ENCODE data around the gene WDR59.
"Not testable (repeated sequence)": the region's sequence is repeated elsewhere in the genome, so short reads cannot be mapped to it uniquely, and the experiment has no call there.

WDR59 gene

DNA sequence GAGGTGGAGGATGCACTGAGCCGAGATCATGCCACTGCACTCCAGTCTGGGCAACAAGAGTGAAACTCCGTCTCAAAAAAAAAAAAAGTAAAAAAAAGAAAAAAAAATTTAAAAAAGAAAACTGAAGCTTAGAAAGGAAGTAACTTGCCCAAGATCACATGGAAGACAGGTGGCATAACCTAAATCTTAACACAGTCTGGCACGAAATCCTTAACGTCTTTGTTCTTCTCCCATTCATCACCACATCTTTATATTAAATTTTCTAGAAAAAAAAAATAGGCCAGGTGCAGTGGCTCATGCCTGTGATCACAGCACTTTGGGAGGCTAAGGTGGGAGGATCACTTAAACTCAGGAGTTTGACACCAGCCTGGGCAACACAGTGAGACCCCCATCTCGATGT lies 9.3 kb downstream of the WDR59 start:
- no peak for DNase-seq

DNA sequence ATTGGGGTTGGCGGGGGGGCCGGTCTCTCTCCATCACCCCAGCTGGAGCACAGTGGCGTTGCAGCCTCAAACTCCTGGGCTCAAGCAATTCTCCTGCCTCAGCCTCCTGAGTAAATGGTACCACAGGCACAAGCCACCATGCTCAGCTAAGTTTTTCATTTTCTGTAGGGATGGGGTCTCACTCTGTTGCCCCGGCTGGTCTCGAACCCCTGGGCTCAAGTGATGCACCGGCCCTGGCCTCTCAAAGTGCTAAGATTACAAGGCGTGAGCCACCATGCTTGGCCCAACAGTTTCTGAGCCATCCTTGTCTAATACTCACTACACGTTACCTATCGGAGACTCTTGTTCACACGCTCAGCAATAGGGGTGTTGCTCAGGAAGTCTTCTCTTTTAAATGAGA lies 11.6 kb downstream of the WDR59 start:
- no peak for DNase-seq

DNA sequence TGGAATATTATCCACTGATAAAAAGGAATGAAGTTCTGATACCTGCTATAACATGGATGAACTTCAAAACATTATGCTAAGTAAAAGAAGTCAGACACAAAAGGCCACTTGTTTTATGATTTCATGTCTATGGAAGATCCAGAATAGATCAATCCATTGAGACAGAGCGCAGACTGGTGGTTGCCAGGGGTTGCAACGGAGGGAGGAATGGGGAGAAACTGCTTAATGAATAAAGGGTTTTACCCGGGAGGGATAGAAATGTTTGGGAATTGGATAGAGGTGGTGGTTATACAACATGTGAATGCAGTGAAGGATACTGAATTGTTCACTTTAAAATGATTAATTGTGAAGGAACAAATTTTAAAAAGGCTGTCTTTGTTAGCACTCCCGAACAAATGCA lies 30.2 kb downstream of the WDR59 start:
- DNase-seq, result no peak

DNA sequence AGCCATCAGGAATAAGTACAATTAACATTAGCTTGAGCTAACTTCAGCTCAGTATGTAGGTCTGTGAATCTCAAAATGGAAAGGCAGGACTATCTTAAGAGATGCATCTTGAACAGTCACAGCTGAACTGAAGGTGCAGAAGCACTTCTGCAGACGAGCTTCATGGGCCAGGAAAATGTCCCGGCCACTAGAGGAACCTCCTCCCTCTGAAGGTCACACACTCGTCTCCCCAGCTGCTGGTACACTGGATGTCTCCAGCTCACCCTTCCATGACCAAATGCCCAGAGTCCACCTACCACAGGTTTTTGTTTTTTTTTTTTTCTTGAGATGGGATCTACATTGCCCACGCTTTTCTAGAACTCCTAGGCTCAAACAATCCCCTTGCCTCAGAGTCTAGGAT lies 33.2 kb downstream of the WDR59 start:
- DNase-seq, result no peak

DNA sequence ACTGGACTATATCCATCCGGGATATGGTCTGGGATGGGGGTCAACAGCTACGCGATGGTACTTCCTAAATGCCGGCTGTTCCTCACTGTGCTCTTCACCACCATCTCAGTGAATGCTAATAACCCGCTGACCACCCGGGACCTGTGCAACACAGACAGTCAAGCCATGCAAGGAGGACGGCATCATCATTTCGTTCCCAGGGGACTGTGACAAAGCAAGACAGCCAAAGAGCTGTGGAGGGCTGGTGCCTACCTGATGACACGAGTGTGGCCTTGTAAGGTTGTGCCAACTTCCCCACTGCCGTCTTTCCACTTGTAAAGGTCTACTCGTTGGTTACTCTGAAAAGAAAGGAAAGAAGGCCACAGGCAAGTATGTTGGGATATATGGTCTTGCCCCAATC lies 33.7 kb downstream of the WDR59 start:
- no peak for DNase-seq

DNA sequence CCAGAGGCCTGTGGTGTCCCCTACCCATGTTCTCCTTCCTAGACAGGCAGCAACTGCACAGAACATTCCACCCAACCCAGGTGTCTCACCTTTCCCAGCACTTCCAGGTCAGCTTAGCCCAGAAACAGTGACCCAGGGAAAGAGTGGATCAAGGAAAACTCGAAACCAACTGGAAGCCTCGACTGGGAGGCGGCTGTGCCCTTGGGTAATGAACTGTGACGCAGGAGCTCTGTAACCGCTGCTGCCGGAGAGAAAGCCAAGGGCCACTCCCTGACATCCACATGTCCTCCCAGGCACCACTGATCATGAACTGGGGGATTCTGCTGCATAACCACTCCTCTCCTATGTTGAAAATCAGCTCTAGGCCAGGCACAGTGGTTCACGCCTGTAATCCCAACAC lies 34.4 kb downstream of the WDR59 start:
- no peak for DNase-seq

DNA sequence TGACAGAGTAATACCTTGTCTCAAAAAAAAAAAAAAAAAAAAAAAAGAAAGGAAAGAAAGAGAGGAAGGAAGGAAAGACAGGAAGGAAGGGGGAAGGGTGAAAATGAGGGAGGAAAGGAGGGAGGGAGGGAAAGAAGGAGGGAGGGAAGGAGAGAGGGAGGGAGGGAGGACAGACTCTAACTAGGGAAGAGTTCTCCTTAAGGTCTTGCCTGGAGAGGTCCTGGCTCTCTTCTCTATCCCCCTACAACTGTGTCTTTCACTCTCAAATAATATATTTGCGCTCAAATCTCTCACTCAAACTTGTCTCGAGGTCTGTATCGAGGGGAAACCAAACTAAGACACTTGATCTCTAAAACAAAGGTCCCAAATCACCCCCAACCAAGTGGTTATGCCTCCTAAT lies 35.6 kb downstream of the WDR59 start:
- no peak for DNase-seq

DNA sequence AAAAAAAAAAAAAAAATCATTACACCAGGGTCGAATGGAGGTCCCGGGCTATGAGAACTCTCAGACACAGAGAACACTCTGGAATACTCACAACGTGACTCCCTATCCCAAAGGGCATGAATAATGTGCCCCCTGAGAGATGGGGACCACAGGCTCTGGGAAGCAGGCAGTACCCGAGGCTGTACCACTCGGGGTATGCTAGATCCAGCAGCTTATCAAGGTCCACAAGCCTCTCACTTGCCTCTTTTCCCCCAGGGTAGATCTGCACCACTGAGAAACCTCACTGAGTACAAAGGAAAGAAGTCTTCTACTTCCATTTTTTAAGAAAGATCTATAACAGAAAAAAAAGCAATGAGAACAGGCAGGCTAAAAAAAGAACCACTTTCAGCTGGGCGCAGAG lies 40.5 kb downstream of the WDR59 start:
- DNase-seq, result no peak

DNA sequence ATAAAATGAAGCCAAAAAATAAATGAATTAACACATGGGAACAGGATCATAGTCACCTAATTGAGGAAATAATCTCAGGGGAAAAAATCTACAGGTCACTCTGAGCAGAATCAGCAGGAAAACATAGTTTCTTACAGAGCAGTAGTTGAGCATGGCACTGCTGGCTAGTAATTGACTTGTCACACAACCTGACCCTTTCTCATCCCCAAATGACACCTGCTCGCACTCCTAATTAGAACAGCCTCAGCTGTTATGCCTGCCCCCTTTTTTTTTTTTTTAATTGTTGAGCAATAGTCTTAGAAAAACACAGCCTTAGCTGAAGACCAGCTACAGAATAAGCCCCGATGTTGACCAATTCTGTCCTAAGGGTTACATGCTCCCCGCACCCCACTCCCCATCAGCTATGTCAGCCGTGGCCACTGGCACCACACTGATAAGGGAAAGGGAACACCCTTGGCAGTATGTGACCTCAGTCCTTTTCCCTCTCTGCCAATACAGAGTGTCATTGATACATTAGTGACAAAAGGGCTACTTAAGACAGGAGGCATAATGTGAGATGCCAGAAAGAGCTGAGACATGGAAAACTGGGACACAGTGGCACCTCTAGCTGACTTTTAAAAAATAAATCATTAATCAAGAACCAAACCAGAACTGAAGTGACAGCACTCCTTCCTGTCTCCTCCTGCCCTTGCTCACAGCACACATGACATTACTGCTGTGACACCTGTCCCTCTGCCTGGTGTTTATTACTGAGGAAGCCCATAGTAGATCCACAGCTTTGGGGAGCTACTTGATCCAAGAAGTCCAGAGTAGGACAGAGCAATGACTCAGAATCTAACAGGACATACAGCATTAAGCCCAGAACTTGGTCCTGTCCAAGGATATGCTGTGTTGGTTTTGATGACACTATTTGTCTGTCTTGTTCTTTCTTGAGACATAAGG lies 41.7 kb downstream of the WDR59 start:
- no peak for DNase-seq

DNA sequence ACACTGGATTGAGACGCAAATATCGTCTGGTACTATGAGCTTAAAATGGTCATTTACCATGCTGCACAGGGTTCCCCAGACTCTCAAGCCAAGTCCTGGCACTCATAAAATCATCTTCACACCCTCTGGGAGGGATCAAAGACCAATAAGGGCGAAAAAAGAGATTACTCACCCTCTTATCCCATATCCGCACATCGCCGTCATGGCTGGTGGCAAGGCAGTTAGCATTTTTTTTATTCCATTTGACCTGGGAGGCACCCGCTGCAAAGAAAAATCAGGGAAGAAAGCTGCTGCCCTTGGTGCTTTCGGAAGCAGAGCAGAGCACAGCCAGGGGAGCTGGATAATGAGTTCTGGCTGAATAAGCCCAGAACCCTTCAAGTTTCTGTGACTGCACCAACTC lies 42.4 kb downstream of the WDR59 start:
- no peak for DNase-seq

DNA sequence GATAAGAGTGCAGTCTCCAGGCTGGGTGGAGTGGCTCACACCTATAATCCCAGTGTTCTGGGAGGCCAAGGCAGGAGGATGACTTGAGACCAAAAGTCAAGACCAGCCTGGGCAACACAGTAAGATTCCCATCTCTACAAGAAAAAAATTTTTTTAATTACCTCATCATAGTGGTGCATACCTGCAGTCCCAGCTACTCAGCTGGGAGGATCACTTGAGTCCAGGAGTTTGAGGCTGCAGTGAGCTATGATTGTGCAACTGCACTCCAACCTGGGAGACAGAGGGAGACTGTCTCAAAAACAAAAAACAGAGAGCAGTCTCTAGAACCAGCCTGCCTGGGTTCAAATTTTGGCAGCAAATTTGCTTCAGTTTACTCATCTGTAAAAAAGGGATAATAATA lies 45.2 kb downstream of the WDR59 start:
- no peak for DNase-seq

DNA sequence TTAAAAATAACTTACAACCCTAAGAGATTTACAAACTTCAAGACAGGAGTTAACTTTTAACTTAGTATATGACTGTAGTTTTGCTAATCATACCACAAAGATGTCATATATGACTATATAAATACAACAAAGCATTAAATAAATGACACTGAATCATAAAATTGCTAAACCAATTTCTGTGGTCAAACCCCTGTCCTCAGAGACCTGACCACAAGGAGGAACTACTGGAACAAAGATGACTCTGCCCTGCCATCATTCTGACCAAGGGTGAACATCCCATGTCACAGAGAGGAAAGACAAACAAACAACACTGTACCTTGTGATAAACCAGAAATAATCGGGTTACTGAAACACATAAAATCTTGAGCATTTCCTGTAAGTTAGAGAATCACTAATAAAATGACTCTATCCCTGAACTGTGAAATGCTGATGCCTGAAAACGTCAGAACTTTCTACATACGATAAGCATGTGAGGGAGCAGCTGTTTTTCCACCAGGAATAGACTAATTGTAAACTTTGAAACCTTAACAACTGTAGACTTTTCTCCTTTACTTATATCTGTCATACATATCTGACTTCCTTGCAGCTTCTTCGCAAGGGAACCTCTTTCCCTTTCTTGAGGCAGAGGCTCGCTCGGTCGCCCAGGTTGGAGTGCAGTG lies 47.9 kb downstream of the WDR59 start:
- no peak for DNase-seq

DNA sequence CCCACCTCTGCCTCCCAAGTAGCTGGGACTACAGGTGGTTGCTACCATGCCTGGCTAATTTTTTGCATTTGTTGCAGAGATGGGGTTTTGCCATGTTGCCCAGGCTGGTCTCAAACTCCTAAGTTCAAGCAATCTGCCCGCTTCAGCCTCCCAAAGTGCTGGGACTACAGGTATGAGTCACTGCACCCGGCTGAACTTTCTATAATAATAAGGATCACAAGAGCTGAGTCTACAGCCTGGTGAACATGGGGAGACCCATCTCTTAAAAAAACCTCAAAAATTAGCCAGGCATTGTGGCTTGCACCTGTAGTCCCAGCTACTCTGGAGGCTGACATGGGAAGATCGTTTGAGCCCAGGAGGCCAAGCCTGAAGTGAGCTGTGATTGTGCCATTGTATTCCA lies 53.5 kb downstream of the WDR59 start:
- no peak for DNase-seq

DNA sequence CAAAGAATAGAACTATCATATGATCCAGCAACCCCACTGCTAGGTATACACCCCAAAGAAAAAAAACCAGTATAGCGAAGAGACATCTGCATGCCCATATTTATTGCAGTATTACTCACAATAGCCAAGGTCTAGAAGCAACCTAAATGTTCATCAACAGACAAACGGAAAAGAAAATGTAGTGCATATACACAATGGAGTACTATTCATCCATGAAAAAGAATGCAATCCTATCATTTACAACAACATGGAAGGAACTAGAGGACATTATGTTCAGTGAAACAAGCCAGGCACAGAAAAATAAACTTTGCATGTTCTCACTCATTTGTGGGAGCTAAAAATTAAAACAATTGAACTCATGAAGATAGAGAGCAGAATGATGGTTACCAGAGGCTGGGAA lies 55.3 kb downstream of the WDR59 start:
- no peak for DNase-seq

DNA sequence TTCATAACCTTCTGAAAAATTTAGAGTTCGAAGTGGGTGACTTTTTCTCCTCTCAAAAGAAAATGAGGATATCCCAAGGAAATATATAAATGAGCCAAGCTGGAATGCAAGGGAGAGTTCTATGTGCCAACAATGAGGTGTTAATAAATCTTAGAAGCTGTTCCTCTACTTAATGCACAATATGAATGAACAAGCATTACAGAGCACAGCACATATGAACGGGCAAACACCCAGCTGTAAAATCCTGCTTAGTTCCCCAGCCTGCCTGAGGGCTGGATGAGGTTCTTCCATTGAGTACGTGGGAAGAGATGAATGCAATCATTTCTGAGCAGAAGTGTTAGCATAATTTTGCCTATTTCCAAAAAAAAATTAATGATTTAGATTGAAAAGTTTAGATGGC lies 58.1 kb downstream of the WDR59 start:
- DNase-seq, result no peak

DNA sequence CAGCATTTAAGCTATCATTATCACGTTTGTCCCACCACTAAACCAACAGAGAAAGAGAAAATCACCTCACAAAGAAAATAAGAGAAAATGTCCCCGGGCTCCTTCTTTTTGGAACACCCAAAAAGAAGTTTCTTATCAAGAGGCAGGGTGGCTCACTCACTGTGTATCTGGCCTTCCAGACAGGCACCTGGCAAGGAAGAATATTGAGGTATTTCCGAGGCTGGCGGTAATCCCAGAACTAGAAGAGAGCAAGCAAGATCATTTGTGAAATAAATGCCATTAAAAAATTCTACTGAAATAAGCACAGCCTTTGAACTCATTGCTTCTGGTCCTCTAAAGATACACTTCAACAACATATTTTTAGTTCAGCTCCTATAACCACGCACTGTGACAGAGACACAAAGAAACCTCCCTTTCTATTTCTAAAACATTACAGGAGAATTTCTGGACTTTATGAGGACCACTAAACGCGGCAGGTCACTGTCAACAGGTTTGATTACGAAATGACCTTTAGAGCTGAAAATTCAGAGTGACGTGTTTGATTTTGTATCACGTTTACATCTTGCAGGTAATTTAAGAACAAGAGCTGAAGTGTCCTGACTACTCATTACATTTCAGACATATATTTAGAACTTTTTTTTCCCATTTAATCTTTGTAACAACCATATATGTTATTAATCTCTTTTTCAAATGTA lies 61.0 kb downstream of the WDR59 start:
- no peak for DNase-seq

DNA sequence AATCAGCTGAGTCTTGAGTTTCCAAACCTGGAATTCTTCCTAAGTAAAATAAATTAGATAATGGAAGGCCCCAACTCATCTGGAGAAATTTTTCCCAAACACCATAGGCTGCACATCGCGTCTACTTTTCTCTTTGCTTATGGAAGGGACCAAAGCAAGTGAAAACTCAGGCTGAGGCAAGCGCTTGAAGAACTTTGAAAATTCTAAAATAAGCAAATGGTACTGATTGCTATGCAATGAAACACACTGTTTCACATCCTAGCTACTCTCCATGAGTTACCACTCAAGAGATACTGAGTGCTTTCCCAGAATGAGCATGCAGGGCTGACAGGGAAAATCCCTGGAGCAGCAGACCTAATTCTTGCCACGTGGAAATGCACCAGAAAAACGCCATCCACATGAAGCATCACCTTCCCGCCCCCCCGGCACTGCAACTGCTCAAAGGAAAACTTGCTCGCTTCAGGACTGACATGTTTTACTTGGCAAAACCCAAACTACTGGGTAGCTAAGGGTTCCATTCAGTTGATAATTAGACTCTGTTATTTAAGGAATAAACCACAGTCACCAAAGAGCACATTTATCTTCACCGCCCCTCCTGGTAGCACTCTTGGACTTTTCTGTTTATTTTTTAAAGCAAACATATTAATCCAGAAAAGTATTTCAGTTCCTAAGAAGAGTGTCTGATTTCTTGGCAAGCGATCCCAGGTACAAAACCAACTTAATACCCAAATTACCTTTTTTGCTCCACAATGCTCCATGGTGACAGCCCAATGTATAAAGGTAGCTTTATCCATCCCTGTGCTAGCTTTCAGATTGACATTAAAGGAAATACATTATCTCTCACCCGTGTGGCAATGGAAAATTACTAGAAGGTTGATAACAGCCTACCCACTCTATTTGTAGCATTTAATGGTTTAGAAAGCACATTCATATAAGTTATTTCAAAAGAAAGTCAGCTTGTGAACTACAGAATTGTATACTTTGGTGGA lies 62.5 kb downstream of the WDR59 start:
- DNase-seq, result no peak

DNA sequence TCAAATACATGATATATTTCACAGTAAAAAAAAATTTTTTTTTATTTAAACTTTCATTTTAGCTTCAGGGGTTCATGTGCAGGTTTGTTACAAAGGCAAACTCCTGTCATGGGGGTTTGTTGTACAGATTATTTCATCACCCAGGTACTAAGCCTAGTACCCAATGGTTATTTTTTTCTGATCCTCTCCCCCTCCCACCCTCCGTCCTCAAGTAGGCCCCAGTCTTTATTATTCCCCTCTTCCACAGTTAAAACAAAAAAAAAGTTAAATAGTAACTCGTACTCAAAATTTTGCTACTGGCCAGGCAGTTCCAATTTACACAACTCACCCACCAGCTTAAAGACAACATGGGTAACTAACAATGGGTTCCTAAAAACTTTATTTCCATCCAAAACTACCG lies 63.9 kb downstream of the WDR59 start:
- DNase-seq, result no peak

DNA sequence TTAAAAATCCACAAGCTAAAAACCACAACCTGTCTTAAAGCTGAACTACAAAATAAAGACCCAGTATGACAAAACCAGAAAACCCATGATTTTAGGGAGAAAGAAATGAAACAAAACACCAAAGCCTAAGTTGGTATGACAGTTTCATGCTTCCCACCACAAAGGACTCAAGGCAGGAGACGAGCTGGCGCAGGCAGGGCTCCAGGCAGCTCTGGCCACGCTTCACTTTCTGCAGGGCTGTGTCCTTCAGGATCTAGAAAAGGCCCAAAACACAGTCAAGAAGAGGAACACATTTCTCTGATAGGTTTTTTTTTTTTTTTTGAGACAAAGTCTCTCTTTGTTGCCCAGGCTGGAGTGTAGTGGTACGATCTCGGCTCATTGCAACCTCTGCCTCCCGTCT lies 75.3 kb downstream of the WDR59 start:
- DNase-seq, result no peak

DNA sequence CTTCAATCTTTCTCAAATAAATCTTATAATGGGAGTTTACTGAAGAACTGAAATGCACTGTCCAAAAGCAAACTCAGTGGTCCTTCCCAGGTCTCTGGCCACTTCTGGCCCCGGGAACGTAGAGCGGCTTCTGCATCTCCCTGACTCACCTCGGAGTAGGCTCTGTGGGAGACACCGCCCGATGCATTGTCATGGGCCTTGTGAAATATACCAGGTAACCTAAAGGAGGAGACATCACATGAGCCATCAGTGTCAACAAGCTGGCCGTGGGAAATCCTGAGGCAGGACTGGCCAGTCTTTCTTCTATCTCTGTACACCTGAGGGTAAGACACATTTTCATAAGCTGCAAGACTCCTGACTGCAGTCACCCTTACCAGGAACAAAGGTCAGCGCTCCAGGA lies 76.2 kb downstream of the WDR59 start:
- DNase-seq, result not testable (repeated sequence)

DNA sequence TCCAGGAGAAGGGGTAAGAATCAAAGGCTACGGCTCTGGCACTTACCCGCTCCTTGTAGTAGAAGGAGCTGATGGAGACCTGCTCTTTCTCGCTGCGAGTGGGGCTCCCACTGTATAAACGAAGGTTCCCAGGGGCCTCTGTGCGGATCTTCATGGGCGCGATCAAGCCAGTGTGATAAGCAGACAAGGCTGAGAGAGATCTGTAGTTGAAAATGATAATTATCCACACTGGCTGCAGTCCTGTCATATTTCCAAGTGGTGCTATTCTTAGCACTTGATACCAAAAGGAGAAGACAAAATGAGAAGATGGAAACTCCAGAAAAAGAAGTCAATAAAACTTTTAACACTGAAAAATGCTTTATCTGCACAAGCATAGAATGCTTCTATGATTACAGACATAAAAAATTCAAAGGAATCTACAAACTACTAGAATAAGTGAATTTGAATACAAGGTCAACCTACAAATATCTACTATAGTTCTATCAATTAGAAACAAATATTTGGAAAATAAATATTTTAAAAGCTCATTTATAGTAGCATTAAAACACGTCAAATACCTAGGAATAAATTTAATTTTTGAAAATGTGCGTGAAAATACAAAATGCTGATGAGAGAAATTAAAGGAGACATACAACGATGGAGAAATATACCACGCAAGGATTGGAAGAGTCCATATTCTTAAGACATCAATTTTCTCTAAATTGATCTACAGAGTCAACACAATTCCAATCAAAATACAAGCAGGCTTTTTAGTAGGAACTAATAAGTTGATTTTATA lies 80.8 kb downstream of the WDR59 start:
- no peak for DNase-seq

DNA sequence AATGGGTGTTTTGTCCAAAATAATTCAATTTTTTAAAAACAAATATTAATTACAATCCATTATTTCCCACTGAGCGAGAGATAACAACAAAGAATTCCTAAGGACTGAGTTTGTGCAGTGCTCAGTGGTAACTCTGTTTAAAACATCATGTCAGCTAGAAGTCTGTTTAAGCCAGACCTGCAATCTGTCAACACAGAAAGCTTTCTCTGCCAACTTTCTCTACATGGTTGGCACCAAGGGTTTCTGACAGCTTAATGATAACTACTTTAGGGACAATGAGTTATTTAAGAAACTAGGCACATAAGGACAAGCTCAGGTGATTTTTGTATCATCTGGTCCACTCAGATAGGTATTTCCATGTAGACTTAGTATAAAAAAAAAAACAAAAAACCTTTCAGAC lies 81.8 kb downstream of the WDR59 start:
- no peak for DNase-seq
